ENCODE measurements around the gene RMRP.
"Not testable (repeated sequence)": the region's sequence is repeated elsewhere in the genome, so short reads cannot be mapped to it uniquely, and the experiment has no call there.

RMRP gene

DNA sequence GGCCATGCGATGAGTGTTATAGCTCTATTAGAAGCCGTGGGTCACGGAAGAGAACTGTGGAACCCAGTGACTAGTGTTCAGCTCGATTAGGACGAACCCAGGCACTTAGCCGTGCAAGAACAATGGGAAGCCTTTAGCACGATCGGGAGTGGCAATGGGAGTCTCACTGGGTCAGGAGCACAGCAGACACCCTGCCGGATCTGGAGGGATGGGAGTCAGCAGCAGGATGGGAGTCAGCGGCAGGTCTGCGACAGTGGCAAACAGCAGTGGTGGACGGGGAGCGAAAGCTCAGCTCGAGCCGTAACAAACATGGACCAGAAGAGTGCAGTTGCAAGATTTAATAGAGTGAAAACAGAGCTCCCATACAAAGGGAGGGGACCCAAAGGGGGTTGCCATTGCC is 17.4 kb downstream of the RMRP start:
- DNase-seq = not testable (repeated sequence)

GRCh38 chr9:35639631-35640030 is 18.2 kb downstream of the RMRP start:
- no peak for DNase-seq

DNA sequence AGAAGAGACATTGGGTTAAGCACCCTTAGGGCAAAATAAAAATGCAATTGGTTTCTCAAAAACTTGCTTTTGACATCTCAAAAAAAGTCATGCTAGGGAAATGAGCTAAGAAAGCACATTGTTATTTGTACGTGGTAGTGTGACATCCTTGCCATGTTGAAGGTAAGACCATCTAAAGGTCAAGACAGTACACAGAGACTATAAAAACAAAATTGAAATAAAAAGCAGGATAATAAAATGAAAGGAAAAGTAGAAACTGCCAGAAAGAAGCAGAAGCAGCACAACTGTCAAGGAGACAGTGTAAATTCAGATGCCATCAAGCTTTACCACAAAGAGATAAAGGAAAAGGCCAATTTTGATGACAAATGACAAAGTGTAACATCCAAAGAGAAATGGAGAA is 18.6 kb downstream of the RMRP start:
- DNase-seq = not testable (repeated sequence)

- not testable (repeated sequence) for DNase-seq
Measured at GRCh38 chr9:35638751-35639150, 19.1 kb downstream of the RMRP start.

DNA sequence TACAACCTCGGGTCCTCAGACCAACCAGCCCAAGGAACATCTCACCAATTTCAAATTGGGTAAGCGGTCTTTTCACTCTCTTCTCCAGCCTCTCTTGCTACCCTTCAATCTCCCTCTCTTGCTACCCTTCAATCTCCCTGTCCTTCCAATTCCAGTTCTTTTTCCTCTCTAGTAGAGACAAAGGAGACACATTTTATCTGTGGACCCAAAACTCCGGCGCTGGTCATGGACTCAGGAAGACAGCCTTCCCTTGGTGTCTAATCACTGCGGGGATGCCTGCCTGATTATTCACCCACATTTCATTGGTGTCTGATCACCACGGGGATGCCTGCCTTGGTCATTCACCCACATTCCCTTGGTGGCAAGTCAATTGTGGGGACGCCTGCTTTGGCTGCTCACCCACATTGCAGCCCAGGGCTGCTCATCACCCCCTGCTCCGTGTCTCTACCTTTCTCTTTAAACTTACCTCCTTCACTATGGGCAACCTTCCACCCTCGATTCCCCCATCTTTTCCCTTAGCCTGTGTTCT is 20.3 kb downstream of the RMRP start:
- not testable (repeated sequence) for DNase-seq

DNA sequence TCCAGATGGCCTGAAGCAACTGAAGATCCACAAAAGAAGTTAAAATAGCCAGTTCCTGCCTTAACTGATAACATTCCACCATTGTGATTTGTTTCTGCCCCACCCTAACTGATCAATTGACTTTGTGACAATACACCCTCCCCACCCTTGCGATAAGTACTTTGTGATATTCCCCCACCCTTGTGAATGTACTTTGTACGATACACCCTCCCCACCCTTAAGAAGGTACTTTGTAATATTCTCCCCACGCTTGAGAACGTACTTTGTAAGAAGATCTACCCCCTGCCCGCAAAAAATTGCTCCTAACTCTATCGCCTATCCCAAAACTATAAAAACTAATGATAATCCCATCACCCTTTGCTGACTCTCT is 21.0 kb downstream of the RMRP start:
- DNase-seq = not testable (repeated sequence)

GRCh38 chr9:35636135-35636876 is 21.5 kb downstream of the RMRP start:
- no peak for DNase-seq

DNA sequence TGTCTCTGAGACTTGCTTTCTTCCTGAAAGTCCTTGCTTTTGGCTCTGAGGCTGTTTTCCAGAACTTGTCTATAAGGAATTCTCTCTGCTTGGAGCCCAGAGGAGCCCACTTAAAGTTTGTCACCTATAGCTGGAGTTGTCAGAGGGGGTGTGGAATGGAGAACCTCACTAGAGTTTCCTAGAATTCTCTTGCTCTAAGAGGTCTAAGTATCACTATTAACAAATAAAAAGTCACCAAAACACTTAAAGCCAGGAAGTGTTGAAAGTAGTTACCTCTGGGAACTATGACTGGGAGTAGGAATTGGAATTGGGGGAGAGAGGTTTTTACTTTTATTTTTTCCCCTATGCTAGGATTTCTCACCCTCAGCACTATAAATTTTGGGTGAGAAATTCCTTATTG is 22.1 kb downstream of the RMRP start:
- DNase-seq = no peak

DNA sequence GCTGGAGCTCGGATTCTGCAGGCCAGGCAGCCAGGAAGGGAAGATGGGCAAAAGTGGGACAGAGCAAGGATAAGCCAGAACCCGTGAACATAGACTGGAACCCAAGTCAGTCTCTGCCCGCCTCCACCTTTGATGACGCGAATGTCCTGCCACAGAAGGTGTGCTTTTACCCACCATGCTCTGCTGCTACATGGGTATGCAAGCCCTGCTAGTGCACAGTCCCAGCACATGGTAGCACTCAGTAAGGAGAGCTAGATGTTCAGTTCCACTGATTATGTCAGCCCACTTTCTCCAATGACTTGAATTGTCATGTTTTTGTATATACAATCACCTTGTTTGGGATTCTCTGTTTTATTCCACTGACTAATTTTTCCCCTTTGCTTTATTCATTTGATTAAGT is 28.2 kb downstream of the RMRP start:
- no peak for DNase-seq

GRCh38 chr9:35628389-35628991 is 29.3 kb downstream of the RMRP start:
- no peak for DNase-seq

DNA sequence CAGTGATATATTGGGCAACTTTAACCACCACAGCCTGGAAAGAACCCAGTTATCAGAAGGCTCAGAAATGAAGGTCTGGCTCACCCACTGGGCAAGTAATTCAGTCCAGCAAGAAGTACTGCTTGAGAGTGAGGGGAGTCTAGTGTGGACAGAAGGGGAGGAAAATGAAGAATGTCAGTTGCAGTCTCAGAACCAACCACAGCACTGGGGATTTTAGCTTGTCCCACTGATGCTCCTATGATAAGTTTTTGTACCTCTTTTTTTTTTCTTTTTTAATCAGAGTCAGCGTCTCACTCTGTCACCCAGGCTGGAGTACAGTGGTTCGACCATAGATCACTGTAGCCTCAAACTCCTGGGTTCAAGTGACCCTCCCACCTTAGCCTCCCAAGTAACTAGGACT is 30.2 kb downstream of the RMRP start:
- no peak for DNase-seq

GRCh38 chr9:35619800-35620158 is 38.0 kb downstream of the RMRP start:
- DNase-seq = no peak

- DNase-seq = no peak
Measured at GRCh38 chr9:35618854-35619799, 38.7 kb downstream of the RMRP start.

- DNase-seq = no peak
Measured at GRCh38 chr9:35618325-35618727, 39.5 kb downstream of the RMRP start, which contains the start of gene CD72. TSS of gene CD72 (minus strand) at chr9:35618413. CDS start at chr9:35618303, 110 bp downstream.

DNA sequence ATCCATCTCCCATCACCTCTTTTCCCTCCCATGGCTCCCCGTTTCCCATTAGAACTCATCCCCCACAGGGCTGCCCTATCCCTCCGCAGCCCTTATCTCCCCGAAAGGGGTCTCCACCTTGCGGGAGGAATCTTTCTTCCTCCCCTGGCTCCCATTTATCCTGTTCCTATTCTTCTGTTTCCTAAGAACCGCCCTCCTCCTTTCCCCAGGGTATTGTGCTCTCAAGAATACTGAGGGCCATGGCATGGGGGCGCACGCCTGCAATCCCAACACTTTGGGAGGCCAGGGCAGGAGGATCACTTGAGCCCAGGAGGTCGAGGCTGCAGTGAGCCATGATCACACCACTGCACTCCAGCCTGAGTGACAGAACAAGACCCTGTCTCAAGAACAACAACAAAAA is 40.3 kb downstream of the RMRP start:
- DNase-seq = no peak

DNA sequence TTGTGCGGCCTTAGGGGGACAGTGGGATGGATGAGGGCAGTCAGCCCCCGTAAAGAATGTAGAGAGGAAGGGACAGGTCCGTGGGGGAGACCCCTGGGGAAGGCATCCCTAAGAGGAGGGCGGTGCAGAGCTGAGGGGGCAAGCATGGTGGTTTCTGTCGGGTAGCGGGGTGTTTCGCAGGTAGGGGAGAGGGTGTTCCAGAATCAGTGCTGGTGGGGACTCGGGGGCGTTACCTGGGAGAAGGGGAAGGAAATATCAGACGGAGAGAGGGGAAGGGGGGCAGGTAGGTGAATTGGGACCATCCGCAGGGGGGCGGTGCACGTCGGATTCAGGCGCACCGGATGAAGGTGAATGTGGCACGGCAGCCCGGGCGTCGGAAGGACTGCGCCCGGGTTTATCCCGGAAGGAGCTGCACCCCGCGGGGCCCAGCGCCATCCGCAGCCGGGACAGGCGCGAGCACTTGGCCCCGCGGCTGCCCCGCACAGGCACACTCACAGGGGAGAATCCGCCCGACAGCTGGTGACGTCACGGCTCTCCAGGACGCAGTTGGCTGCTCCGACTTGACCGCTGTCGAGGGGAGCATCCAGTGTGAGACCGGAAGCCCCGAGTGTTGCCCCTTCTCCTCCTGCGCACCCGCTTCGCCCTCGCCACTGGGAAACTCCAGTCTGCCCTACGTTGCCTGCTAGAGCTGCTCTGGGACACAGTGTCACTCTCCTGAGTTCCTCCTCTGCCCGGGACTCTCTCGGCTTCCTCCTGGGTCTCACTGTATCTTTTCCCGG is 40.9 kb downstream of the RMRP start:
- no peak for DNase-seq

DNA sequence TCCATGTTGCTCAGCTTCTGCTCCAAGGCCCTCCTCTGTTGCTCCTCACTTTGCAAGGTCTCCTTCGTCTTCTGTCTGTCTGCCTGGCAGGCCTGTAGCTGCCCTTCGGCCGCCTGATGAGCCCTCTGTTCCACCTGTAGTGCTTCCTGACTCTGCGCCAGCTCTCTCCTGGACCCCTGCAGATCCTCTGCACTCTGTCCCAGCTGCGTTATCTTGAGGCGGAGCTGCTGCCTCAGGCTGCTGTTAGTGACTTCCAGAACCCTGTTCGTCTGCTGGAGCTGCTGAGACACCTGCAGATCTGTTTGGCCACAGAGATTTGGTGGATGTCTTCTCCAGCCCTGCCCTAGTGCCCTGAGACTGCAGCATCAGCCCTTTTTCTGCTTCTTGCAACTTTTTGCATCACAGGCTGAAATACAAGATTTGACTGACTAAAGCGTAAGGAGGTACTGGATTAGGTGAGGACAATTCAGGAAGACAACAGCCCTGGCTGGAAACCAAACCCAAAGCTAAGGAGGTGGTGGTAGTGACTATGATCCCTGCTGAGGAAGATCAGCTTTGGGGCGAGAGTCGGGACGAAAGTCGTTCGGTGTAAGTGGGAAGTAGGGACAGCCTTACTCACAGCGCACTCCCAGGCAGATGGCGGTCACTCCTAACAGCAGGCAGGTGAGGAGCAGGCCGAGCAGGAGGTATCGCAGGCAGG is 41.7 kb downstream of the RMRP start:
- no peak for DNase-seq

DNA sequence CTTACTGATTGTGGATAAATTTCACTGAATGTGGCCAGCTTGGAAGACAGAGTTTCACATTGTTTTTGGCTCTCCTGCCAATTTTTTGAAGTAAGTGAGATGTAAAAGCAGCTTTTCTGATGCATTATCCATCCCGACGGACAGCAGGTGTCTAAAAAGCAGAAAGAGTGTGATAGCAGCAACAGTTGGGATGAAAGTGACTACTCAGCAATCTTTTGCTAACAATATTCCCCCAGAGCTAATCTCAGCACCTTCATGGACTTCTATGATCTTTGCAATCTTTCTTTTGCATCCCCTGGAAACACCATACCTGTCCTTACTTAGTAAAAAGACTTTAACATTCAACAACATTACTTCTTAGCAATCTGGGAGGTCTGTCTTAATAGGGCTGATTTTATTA is 45.0 kb downstream of the RMRP start:
- no peak for DNase-seq

GRCh38 chr9:35612066-35612465 is 45.8 kb downstream of the RMRP start:
- not testable (repeated sequence) for DNase-seq

GRCh38 chr9:35611230-35611797 is 46.5 kb downstream of the RMRP start:
- no peak for DNase-seq

DNA sequence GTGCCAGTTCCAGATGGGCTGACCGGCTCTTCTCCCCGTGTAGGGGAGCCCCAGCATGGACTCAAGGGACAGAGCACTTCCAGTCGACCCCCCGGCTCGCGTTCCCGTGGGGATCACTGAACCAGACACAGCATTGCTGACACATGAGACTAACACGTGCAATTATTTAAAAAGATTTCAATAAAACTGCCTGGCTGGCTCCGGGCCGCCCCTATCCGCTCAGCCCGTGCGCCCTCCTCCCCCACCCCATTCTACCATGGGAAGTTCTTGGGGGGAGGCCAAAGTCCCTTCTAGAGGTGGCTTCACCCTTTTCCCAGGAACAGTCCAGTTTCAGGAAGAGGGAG is 48.0 kb downstream of the RMRP start:
- no peak for DNase-seq
